Stromal cell of bone marrow (primary cell): ENCODE measurements around the gene STXBP5L.
A peak's percentile ranks its signal among the peaks of the same experiment; 100 is the strongest.
"Not testable (repeated sequence)": the region's sequence is repeated elsewhere in the genome, so short reads cannot be mapped to it uniquely, and the experiment has no call there.

ENCODE experiments used
- DNase-seq: peaks from one replicate; pipeline ENCODE4 v3.0.0-alpha.2; 2012; ENCODE audit warnings: low read depth

The STXBP5L gene

GRCh38 chr3:121230194-121230593 lies 322.2 kb downstream of the STXBP5L start:
- DNase-seq: not testable (repeated sequence)

DNA sequence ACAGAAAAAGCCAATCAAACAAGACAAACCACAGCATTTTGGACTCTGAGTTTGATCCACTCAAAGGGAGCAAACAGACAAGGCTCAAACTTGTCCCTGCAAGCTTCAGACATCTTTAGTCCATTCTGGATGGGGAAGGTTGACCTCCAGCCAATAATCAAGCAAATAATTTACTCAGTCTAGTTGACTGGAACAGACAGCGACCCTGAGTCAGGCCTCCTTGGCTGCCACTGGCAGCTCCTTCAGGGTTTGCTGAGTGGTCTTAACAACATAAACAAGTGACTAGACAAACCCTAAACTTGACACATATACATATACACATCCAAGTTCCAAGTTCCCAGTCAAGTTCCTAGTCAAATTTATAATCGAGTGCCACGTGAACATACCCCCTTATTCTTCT lies 323.9 kb downstream of the STXBP5L start:
- no peak for DNase-seq

DNA sequence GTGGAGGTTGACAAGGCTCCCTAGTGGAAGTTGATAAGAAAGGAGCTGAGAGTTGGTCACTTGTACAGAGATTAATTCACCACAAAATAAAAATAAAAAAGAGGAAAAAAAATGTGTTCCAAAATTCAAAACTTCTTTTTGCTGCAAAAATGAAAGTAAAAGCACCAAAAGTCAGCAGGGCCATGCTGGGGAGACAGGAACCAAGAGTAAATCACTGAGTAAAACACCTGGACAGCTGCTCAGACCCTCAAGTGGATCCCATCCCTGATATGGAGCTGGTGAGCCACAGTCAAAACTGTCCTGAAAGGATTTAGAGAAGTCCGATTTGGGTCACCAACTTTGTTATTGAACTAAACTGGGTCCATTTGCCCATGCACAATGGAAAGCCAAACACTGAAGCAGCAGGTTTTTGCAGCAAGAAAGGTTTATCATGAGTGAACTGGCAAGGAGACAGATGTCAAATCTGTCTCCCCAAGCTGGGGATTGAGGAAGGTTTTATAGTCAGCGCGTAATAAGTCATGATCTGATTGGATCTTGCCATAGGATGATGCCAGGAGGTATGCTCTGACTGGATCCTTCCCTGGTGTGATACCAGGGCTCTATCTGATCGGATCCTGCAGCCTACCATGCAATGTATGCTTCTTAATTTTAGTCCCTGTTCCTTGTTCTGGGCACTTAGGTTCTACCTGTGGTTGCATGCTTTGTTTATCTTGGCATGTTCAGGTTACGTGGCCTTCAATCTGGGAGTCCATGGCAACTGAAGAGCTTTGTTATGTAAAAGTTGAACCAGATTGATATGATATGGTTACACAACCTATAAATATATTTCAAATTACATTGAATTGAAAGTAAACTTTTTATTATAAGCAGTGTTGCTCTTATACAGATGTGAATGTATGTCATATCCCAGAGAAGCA lies 324.6 kb downstream of the STXBP5L start:
- DNase-seq: no peak

DNA sequence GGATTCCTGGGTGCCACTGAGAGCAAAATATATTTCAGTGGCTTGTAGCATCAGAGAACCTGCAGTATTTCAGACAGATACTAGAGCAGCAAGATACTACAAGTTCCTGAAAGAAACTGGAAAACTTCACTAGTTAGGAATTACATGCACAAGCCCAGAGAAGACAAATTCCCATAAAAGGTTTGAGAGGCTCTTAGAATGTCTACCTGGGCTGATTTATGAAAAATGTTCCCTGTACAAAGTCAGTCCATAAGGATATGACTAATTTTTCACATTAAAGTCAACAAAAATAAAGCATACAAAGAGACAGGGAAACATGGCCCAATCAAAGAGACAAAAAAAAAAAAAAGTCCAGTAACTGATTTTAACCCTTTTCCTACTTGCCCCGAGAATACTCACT lies 335.2 kb downstream of the STXBP5L start:
- no peak for DNase-seq

GRCh38 chr3:121252676-121253075 lies 344.7 kb downstream of the STXBP5L start:
- no peak for DNase-seq

DNA sequence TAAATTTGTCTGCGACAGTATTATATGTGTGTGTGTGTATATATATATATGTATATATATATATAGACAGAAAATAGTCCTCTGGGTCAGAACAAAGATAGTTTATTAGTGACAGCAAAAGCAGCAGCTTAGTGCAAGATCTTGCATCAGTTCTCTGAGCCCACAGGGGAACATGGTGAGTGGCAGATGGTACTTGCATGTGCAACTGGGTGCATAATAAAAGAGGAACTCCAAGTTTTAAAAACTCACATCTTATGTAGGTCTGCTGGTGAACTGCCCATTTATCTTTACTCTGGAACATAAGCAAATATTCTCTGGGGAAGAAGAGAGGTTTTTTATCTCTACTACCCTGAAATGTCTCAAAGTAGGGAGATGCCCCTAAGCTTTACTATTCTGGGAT lies 361.4 kb downstream of the STXBP5L start:
- no peak for DNase-seq

DNA sequence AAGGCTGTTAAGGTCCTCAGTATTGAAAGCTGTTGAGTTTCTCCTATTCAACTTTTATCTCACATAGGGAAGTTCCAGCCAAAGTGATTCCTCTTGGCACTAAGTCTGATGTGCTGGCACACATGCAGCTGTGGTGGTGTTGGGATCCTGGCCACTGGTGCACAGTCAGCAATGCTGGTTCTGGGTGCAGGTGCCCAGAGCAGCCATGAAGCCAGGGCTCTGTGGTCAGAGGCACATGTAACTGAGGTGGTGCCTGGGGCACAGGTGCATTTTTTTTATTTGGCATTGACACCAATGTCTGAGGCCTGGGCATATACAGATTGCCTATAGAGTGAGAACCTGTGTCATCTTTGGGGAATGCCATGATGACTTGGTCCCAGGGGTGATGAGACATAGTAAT lies 366.4 kb downstream of the STXBP5L start:
- no peak for DNase-seq

DNA sequence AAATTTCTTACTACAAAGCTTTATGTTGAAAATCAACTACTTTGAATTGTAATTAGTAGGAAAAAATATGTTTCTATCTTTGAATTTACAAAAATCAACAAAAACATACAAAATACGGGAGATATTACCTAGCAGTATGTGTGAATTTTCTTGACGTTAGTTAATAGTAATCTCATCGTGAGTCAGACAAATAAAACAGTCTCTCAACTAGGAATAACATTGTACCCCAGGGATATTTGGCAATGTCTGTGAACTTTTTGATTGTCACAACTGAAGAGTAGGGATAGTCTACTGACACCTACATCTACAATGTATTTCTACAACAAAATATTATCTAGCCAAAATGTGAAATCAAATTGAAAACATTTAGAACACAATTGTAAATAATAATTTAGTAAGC lies 387.4 kb downstream of the STXBP5L start:
- DNase-seq: no peak

- no peak for DNase-seq
These were observed 388.0 kb downstream of the STXBP5L start for GRCh38 chr3:121295979-121296378.

DNA sequence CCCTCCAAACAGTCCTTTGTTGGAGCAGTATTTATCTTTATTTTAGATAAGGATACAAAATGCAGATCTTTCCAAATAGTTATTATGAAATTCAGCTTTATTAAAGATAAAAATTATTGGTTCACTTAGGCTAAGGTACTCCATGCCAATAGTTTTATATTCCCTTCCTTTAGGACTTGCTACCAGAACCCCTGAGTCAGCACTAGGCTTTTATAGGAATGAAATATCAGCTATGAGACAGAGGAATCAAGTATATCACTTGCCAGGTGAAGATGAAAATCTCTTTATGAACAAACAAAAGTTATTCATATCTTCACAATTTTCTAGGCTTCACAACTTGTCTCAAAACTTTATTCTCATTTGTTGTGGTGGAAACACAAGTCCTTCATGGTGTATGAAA lies 416.3 kb downstream of the STXBP5L start:
- no peak for DNase-seq

DNA sequence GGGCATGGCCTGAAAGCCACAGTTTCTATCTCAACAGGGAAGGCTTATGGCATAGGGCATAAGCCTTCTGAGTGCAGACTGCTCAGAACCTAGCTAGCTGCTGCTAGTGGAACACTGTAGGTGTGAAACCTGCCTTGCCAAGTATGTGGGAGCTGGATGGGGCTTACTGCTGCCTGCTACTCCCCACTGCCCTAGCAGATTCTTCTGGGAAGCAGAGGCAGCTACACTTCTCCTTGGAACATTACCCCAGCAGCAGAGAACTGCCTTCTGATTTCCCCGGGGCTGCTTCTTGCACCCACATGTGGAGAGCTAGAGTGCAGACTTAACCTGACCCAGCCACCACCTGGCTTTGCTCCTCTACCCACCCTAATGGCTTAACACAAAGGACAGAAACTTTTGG lies 422.1 kb downstream of the STXBP5L start:
- no peak for DNase-seq

DNA sequence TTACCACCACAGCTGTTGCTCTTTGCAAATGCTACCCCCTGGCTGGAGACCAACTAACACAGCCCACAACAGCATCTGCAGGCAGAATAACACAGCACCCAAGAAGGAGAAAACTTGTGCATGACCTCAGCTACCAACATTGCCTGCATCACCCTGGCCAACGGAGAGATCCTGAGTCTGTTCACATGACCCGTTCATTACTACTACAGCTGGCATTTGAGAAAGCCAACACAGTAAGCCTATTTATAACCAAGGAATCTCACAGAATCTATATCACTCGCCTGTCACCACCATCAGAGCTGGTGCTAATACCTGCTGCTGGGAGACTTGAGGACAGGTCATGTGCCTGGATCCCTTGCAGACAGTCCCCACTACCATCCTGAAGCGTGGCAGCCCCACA lies 422.6 kb downstream of the STXBP5L start:
- no peak for DNase-seq

DNA sequence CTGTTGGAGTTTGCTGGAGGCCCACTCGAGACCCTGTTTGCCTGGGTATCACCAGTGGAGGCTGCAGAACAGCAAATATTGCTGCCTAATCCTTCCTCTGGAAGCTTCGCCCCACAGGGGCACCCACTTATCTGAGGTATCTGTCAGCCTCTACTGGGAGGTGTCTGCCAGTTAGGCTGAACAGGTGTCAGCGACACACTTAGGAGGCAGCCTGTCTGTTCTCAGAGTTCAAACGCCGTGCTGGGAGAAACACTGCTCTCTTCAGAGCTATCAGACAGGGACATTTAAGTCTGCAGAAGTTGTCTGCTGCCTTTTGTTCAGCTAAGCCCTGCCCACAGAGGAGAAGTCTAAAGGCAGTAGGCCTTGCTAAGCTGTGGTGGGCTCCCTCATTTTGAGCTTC lies 448.0 kb downstream of the STXBP5L start:
- DNase-seq: not testable (repeated sequence)

GRCh38 chr3:121362035-121362734 lies 454.2 kb downstream of the STXBP5L start:
- DNase-seq: no peak

DNA sequence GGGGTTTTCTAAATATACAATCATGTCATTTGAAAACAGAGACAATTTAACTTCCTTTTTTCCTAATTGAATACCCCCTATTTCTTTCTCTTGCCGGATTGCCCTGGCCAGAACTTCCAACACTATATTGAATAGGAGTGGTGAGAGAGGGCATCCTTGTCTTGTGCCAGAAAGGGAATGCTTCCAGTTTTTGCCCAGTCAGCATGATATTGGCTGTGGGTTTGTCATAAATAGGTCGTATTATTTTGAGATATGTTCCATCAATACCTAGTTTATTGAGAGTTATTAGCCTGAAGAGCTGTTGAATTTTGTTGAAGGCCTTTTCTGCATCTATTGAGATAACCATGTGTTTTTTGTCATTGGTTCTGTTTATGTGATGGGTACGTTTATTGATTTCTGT lies 480.3 kb downstream of the STXBP5L start:
- not testable (repeated sequence) for DNase-seq

DNA sequence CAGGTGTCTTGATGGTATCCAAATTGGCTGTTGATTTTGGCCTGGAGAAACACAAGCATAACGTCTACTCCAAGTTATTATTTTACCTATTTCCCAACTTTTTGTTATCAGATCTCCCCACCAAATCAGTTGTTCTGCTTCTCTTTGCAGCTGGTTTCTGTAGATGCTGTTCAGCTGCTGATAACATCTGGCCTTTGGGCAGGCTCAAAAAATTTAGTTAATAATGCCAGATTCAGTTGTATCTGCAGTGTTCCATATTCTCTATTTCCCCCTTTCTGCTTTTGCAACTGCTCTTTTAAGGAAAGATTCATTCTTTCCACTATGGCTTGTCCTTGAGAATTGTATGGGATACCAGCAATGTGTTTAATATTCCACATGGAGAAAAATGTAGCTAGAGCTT lies 488.0 kb downstream of the STXBP5L start:
- DNase-seq: not testable (repeated sequence)

GRCh38 chr3:121398051-121398450 lies 490.0 kb downstream of the STXBP5L start:
- not testable (repeated sequence) for DNase-seq

- no peak for DNase-seq
These were observed 491.8 kb downstream of the STXBP5L start for GRCh38 chr3:121399820-121400219.

DNA sequence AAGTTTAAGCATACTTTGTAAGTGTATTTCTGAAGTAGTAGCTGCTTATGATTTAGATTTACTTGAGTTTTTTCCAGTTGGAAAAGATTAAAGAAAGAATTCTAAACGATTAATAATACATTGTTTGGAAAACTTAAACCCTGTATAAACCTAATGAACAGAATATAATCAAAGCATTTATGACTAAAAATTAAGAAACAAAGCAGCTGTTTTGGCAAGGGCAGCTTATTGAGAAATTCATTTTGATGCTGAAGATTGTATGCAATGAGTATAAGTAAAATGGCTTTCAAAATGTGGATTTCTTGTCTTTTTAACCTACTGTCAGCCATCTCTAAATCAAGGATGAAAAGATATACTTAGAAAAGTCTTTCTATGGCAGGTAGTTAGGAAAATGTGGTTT lies 497.6 kb downstream of the STXBP5L start:
- DNase-seq: no peak

GRCh38 chr3:121411523-121411922 lies 503.5 kb downstream of the STXBP5L start:
- peak; percentile 8 for DNase-seq

DNA sequence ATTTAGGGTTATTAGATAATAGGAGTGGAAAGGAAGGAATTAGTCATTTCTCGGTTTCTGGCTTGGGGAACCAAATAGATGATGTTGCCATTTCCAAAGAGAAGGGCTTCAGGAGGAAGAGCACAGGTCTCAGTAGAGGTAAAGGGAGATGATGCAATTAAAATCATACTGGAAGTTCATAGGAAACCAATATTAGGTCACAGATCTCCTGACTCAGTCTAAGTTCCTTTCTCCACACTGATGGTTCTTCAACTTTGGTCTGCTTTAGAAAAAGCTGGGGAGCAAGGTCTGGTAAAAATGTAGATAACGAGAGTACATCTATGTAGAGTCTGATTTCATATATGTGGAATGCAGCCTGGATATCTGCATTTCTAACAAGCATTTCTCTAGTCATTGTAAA lies 506.9 kb downstream of the STXBP5L start:
- no peak for DNase-seq

DNA sequence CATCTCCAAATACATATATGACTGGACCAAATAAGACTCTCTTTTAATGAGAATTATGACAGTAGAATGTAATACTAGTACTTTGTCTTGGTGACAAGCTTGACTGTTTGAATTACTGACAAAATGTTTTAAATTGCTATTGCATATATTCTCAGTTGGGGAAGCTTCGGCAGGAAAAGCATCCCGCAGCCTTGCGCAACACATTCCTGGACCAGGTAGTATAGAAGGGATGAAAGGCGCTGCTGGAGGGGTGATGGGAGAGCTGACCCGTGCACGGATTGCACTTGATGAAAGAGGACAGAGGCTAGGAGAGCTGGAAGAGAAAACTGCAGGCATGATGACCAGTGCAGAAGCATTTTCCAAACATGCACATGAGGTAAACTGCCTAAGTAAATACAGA lies 510.2 kb downstream of the STXBP5L start:
- DNase-seq: no peak

DNA sequence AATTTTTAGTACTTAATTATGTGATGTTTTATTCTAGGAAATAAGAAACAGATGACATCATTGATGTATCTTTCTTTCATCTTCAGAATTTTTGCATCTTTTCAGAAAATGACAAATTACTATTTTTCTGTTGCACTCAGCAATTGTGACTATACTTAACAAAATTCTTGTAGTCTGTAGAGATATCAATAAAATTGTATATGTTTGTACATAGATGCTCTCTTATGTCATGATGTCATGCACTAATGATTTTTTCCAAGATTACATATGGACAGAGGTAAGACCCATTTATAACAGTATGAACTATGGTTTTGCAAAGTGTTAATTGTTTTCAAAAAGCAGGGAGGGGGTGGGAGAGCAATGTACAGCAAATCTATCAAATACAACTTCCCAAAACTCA lies 516.5 kb downstream of the STXBP5L start:
- no peak for DNase-seq
